Karpas-422 (cell line): ENCODE data around the gene PNCK. TPM values are rescaled to one million over a fixed set of nuclear protein-coding genes. Genes with fewer than 3 reads are reported as not detected.

Experiments used
- small RNA-seq: library from RNA; depleted of rRNA; stranded (forward); fragments of <200 nt; gene quantifications from one replicate; pipeline ENCODE3, GENCODE V24; 2014
- total RNA-seq: library from RNA; depleted of rRNA; stranded (reverse); fragments of >200 nt; shearing (Covaris generic); gene quantifications from 2 replicates; pipeline ENCODE4 v1.2.3, GENCODE V29; 2014; ENCODE audit warnings: low replicate concordance; rRNA removed

The PNCK gene
- total RNA-seq, 1 experiment from 2014 or later, result not detected

Small RNAs within 50 kb of the gene (small RNA-seq; reads per million reads assigned to genes)
- gene RN7SL687P, result not detected

Other genes with a start within 250 kb of the PNCK start
- 0.30 and 1.2 TPM in 2 replicates for gene TREX2, start 227.8 kb downstream of the PNCK start, total RNA-seq
- gene HAUS7, start 203.2 kb downstream of the PNCK start, total RNA-seq, result 36.2 and 47.6 TPM in 2 replicates
- not detected in 2 replicates for gene BGN, start 178.8 kb downstream of the PNCK start, total RNA-seq
- not detected in 2 replicates for gene ATP2B3, start 156.2 kb downstream of the PNCK start, total RNA-seq
- gene CCNQ, start 74.7 kb downstream of the PNCK start, total RNA-seq, result 29.1 and 55.4 TPM in 2 replicates
- gene DUSP9, start 26.6 kb downstream of the PNCK start, total RNA-seq, result not detected in 2 replicates
- gene SLC6A8, start 14.1 kb upstream of the PNCK start, total RNA-seq, result 0.14 TPM in 1 of 2 replicates, not detected in the other
- gene BCAP31, start 50.6 kb upstream of the PNCK start, total RNA-seq, result 99.7 and 110 TPM in 2 replicates
- 1.9 and 4.1 TPM in 2 replicates for gene ABCD1, start 51.0 kb upstream of the PNCK start, total RNA-seq
- not detected in 2 replicates for gene PLXNB3, start 90.4 kb upstream of the PNCK start, total RNA-seq
- not detected in 2 replicates for gene SRPK3, start 107.2 kb upstream of the PNCK start, total RNA-seq
- gene IDH3G, start 120.6 kb upstream of the PNCK start, total RNA-seq, result 46.5 and 80.7 TPM in 2 replicates
- gene SSR4, start 120.9 kb upstream of the PNCK start, total RNA-seq, result 249 and 310 TPM in 2 replicates
- gene PDZD4, start 156.7 kb upstream of the PNCK start, total RNA-seq, result not detected in 2 replicates
- not detected in 2 replicates for gene L1CAM, start 212.4 kb upstream of the PNCK start, total RNA-seq
- gene AVPR2, start 230.9 kb upstream of the PNCK start, total RNA-seq, result not detected in 2 replicates